CD4-positive, alpha-beta T cell treated with Interleukin-4 for 4 hours (primary cell): Measurements from ENCODE around the gene PRTFDC1.
A peak's percentile ranks its signal among the peaks of the same experiment; 100 is the strongest.
"Not testable (repeated sequence)": the region's sequence is repeated elsewhere in the genome, so short reads cannot be mapped to it uniquely, and the experiment has no call there.

Experiments
- DNase-seq: peaks from one replicate; pipeline ENCODE4 v3.0.0-alpha.2; 2020

PRTFDC1 gene

DNA sequence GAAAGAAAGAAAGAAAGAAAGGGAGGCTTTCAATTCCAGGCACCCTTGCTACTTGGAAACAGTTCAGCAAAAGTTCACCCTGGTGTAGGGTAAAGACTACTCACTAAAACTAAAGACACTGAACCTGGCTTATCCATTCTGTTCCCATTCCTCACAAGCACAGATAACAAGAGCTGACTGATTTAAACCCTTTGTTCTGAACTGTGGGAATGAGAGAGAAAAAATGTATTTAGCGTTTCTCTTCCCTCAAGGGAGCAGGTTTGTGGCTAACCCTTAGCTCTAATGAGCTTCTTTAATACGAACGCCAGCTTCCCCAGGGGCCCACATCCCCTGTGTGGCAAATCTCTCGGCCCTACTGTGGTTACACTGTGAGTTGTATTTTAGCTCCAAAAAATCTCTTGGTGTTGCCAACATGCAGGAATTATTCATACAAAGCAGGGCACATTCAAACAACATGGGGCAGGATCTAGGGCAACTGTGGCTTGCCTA lies 23.3 kb downstream of the PRTFDC1 start:
- no peak for DNase-seq

- no peak for DNase-seq
Measured at GRCh38 chr10:24928163-24928562, 24.2 kb downstream of the PRTFDC1 start.

DNA sequence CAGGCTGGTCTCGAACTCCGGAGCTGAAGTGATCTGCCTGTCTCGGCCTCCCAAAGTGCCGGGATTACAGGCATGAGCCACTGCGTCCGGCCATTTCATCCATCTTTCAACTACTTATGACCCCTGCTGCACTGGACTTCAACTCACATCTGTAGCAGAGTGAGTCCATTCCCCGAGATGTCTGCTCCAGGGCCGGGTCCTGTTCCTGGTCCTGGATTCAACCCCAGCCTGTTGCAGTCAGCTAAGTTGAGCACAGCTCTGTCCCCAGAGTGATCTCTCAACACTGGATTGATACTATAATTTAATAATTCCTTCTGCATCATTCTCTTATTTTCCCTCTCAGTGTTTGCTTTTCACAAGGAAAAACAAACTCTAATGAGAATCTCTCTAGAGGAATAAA lies 25.8 kb downstream of the PRTFDC1 start:
- no peak for DNase-seq

- no peak for DNase-seq
Measured at GRCh38 chr10:24925799-24926198, 26.6 kb downstream of the PRTFDC1 start.

- not testable (repeated sequence) for DNase-seq
Measured at GRCh38 chr10:24924483-24924882, 27.9 kb downstream of the PRTFDC1 start.

GRCh38 chr10:24922222-24922868 lies 30.1 kb downstream of the PRTFDC1 start:
- not testable (repeated sequence) for DNase-seq

DNA sequence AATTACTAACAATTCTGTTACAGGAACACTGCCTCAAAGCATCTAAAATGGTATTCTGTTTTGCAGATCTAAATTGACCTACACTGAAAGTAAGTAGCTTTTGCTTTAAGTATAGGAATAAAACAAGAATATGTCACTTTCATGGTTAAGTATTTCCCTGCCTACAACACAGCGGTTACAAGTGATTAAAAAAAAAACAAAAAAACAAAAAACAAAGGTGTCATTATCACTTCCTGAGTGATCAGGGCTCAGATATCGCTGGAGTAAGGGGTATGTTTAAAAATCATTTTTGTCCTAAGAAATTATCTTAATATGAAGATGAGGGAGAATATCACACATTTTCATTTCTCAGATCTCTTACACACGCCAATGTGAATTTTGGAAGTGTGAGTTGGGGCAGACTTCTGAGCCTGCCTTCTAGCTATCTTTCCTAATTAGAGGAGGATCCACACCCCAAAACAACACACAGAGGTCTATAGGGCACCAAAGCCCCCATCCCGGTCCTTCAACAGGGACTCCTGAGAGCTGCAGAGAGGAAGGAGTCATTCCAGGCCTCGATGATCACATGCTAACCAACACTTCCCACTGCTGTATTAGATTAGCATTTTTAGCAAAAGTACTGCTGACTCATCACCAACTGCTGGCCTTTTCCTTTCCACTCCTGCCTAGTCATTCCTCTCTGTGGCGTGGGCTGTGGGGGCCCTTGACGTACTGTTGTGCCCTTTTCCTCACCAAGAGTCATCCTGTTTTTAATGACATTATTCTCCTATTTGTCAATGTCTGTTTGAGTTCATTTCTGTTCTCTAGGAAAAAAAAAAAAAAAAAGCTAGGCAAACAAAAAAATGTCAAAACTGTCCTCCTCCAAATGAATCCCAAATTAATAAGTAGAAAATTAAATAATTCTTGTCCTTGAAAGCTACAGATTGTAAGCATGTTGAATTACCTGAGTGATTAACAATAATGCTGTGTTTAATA lies 31.2 kb downstream of the PRTFDC1 start:
- DNase-seq: peak; percentile 22

DNA sequence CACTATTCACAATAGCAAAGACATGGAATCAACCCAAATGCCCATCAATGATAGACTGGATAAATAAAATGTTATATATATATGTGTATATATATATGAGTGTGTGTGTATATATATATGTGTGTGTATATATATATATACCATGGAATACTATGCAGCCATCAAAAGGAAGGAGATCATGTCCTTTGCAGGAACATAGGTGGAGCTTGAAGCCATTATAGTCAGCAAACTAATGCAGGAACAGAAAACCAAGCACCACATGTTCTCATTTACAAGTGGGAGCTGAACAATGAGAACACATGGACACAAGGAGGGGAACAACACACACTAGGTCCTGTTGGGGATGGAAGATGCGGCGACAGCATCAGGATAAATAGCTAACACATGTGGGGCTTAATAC lies 32.2 kb downstream of the PRTFDC1 start:
- DNase-seq: not testable (repeated sequence)

- not testable (repeated sequence) for DNase-seq
Measured at GRCh38 chr10:24919629-24920028, 32.8 kb downstream of the PRTFDC1 start.

DNA sequence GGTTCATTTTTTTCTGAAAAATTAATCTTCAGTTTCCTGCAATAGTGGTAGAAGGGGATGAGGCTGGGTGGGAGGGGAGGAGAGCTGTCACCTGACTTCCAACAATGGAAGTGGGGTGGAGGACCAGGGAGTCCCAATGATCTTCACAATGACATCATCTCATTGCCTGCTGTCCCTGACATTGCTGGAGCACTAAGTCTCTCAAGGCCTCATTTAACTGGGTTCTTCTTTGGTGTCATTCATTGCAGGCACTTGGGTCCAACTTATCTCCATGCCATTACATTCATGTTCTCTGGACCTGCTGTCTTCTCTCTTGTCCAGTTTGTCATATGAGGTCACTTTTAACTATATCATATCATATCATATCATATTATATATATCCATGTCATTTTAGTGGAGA lies 34.4 kb downstream of the PRTFDC1 start:
- no peak for DNase-seq

DNA sequence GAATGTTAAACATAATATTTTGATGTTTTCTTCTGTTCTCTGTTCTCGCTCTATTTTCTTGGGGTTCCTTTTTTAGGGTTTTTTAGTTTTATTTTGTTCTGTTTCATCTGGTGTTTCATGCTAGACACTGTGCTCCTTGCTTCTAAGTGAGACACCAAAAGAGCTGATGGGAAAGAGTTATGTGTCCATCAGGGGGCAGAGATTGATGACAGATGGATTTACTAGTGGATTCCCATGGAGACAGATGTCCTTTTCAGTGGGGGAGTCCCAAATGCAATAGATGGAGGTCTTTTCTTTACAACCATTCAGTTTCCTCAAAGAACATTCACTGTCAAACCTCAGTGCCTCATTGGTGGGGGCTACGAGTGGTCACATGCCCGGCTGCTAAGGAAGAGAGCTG lies 34.9 kb downstream of the PRTFDC1 start:
- DNase-seq: no peak

- no peak for DNase-seq
Measured at GRCh38 chr10:24916365-24916764, 36.0 kb downstream of the PRTFDC1 start.

- DNase-seq: no peak
Measured at GRCh38 chr10:24915304-24915703, 37.1 kb downstream of the PRTFDC1 start.

- DNase-seq: no peak
Measured at GRCh38 chr10:24914148-24914547, 38.3 kb downstream of the PRTFDC1 start.

DNA sequence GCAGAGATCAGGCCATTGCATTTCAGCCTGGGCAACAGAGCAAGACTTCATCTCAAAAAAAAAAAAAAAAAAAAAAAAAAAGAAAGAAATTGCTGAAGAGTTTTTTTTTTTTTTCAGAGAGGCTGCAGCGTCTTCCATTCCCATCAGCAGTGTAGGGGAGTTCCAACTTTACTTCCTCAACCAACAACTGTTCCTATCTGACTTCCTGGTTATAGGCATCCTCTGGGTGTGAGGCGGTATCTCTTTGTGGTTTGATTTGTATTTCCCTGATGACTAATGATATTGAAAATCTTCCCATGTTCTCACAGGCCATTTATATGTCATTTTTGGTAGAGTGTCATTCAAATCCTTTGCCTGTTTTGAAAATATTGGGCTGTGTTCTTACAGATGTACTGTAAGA lies 40.2 kb downstream of the PRTFDC1 start:
- peak; percentile 53 for DNase-seq

DNA sequence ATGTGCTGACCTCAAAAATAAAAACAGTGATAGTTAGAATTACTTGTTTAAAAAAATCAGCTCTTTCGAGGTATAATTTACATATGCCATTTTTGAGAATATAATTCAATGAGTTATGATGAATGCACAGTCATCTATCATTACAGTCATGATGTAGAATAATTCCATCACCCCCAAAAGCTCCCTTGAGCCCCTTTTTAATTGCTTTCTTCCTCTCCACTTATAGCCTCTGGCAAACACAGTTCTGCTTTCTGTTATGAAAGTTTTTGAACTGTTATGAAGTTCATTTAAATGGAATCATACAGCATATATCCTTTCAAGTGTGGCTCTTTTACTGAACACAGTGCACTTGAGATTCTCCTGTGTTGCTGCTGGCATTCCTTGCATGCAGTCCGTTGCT lies 41.4 kb downstream of the PRTFDC1 start:
- no peak for DNase-seq

DNA sequence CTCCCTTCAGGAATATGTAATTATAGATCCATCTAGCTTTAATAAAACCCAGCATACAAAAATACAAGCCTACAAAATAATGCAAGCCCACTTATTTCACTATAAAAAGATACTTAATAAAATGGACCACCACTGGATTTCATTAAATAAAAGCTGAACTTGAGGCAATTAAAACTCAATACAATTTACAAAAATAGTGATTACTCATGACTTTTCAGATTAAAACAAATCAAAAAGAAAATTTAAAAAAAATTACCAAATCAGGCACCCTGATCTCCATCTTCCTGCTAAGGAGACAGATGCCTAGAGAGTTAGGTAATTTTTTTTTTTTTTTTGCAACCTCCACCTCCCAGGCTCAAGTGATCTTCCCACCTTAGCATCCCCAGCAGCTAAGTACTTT lies 41.8 kb downstream of the PRTFDC1 start:
- no peak for DNase-seq

DNA sequence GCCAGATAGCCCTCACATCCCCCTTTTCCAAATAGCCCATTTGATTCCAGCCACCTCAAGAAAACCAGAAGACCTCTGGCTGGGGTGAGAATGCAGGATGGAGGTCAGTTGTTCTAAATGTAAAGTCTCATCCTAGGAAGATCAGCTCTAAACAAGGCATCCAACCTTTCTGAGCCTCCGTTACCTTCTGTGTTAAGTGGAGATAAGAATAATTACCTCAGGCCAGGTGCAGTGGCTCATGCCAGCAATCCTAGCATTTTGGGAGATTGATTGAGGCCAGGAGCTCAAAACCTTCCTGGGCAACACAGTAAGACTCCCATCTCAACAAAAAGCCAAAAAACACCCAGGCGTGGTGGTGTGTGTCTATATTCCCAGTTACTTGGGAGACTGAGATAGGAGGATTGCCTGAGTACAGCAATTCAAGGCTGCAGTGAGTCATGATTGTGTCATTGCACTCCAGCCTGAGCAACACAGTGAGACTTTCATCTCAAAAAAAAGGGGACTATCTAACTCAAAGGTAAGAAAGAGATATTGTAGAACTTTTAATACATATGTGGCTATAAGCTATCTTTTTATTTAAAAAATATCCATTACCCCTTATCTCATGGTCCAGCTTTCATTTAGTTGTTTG lies 43.5 kb downstream of the PRTFDC1 start:
- no peak for DNase-seq

- DNase-seq: no peak
Measured at GRCh38 chr10:24907956-24908355, 44.5 kb downstream of the PRTFDC1 start.

DNA sequence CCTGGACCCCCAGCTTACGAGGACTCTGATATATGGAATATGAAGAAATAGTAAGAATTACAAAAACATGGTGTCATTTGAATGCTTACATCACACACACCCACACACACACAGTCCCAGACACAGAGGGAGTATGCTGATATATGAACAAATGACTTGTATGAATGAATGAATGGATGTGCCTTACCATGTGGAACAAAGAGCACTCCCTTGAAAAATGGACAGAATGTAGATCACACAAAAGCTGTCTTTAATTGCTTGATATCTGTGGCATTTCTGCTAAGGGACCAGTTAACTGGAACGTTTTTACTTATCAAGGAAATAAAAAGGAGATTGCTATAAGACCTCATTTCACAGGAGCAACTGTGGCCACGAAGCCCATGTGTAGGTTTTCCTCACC lies 46.0 kb downstream of the PRTFDC1 start:
- no peak for DNase-seq

DNA sequence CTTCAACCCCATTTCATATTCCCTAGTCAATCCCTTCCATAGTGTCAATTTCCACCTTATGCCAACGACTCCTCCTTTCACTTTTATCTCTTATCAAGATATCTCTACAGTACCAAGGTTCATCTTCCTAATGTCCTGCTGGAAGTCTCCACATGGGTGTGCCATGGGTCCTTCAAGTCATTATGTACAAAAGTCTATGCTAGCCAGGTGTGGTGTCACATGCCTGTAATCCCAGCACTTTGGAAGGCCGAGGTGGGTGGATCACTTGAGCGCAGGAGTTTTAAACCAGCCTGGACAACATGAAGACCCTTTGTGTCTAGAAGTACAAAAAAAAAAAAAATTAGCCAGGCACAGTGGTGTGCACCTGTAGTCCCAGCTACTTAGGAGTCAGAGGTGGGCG lies 47.6 kb downstream of the PRTFDC1 start:
- DNase-seq: no peak

GRCh38 chr10:24902400-24902728 lies 50.0 kb downstream of the PRTFDC1 start:
- DNase-seq: no peak

- no peak for DNase-seq
Measured at GRCh38 chr10:24901686-24902399, 50.6 kb downstream of the PRTFDC1 start.
